NOMO-1 treated with DMSO at 0.1 percent for 48 hours (cell line): ENCODE results near the gene CCR7.

Source experiments
- DNase-seq: peaks from one replicate; lab custom pipeline; 2025; ENCODE audit not compliant: unreplicated experiment; lab: John Stamatoyannopoulos, UW

CCR7 gene

DNA sequence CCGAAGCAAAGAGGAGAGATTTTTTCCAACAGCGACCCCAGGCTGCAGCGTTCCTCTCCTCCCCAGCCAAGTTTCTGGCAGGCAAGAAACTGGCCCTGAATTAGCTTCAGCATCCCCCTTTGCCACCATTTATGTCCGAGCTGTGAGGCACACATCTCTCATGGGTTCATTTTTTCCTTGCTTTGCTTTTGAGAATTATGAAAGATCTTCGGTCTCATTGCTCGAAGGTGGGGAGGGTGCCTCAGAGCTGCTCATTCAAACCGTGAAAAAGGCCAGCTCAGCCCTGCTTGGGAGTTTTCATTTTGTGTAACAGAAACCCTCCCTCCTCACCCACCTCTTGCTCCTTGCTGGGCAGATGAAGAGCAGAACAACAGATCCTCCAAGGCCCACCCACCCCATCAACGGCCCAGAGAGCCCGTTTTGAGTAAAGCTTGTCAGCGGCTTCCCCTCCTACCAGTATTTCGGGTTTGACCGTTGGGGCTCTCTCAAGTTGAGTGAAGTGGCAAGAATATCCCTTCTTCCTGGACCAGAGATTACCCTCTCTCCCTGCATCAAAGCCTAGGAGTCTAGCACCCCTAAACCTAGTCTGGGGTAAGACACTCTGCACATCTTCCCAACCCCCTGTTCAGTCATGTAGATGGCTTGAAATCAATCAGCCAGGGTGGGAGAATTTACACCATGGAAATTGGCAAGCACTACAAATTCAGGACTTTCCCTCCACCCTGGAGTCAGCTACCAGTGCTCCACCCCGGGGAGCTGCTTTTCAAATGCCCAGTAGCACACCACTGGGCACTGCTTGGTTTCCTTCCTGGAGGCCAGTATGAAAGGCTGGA lies 1.8 kb downstream of the CCR7 start:
- peak; percentile 6 for DNase-seq

DNA sequence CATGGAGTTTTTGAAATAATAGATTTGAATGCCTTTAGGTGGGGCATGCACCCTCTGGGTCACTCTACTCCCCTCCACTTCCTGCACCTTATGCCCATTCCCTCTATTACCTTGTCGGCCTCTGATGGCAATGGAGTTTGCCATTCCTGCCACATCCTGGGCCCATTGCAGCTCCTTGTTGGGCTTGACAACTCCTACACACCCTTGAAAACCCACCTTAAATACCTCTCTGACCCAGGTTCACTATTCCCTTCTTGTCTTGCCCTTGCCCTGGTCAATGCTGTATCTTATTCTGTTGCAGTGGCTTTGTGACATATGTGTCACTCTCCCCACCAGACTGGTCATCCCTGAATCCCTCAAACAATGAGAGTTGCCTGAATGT lies 2.4 kb downstream of the CCR7 start:
- no peak for DNase-seq

DNA sequence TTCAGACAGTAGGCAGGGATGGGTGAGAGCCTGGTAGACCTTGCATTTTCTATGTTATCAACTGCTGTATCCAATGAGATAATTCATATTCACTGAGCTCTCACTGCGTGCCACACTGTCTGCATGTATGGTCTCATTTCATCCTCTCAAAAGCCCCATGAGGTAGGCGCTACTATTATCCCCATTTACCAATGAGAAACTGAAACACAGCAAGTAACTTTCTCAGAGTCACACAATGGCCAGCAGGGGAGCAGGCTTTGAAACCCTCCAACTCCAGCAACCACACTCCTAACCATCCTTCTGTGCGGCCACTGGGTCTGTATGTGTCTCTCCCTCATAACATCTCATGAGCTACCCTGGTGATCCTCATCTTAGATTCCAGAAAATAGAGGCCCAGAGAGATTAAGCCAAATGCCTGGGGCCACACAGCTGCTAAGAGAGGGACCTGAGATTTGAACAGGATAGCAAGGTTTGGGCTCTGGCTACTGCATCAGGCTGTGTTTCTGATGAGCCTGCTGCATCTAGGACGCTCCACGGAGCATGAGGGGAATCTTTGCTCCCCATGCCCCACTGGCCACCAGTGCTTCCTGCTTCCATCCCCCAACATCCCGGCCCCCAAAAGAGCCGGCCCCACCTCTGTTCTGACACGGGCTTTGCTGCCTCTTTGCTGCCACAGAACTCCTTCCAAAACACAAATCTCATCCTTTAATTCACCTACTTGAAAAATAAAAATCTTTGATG lies 3.2 kb downstream of the CCR7 start:
- DNase-seq, result peak; percentile 8

DNA sequence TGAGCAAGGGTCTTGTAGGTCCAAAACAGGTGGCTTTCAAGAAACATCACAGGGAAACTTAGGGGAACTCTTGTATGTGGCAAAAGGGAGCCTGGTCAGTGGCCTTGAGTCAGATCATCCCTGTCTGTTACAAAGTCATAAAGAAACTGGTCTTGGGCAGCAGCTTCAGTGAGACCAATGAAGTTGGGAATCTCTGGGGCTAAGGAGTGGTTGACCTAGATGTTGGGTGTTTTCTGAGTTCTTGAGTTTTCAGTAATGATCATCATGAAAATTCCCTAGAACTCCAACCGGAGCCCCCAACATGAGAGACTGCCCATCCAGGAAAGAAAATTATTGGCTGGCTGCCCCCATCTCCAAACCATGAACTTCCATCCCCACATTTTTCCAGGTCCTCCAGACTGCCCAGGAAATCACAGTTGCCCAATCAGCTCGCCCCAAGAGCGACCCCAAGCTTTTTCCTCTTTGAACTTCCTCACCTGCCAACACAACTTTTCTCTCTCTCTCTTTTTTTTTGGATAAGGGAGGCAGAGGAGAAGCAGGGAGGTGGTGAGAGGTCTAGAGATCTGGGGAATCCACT lies 3.9 kb downstream of the CCR7 start:
- DNase-seq, result no peak

DNA sequence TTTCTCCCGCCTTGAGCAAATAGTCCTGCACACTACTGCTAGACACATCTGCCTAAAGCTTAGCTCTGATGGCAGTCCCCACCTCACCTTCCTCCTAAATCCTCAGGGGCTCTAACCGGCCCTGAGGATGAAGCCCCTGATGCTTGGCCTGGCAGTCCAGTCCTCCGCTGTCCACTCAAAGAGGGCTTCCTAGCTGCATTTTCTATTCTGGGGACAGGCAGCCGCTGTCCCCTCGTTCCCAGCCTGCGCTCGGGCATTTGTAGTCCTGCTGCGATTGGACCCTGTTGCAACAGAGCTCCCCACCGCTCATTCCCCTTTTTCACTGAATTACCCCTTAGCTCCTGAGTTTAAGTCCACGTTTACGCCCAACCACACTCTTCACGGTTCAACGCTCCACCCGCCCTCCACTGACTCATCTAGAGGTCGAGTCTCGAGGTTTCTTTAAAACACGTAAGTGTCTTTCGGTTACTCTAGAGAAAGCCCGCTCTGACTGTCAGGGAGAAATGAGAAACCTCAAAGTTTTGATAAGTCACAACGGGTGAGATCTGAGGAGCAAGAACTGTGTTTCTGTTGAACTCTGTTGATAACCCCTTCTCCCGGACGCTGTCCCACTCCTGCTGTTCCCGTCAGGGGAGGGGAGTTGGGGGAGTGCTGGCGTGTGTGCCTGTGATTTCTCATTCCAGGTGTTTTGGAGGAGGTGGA lies 4.5 kb downstream of the CCR7 start:
- DNase-seq, result peak; percentile 94

DNA sequence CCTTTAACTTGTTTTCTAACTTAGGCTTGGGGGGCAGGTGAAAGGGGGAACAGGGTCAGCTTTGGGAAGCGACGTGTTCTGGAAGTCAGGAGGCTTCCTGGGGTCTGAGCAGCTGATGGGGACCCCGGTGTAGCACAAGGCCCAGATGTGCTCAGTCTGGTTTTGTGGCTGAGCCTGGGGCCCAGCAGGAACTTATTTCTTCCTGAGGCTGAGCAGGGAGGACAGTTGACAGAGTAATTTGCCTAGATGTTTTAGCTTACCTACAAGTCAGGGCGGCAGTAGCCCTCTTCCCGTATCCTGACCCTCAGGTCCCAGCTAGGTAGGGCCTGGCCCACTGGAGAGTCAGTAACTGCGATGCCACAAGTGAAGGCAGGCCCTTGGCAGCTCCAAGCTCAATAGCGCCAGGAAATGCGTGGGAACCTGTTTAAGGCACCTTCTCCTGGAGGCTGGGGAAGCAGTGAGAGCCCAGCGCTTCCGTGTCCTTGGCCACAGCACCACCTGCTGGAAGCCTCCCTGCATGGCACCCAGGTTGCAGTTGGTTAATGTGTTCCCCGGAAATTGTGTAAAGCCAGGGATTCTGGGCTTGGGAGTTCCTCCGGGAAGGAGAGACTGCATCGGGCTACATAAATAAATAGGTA lies 5.2 kb downstream of the CCR7 start:
- peak; percentile 72 for DNase-seq

DNA sequence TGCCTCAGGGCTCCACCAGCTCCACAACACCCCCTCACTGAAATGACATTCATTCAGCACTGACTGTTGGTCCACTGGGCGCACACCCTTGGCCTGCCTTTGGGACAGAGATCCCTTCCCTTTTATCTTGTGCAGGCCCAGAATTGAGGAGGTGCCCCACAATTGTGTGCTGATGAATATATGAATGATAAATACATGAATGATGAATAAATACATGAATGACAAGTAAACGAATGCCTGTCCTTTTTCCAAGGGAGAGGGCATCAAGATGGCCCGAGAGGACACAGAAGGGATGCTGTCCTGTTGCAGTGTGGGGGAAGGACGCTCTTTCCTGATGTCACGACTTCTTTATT lies 5.7 kb downstream of the CCR7 start:
- no peak for DNase-seq

DNA sequence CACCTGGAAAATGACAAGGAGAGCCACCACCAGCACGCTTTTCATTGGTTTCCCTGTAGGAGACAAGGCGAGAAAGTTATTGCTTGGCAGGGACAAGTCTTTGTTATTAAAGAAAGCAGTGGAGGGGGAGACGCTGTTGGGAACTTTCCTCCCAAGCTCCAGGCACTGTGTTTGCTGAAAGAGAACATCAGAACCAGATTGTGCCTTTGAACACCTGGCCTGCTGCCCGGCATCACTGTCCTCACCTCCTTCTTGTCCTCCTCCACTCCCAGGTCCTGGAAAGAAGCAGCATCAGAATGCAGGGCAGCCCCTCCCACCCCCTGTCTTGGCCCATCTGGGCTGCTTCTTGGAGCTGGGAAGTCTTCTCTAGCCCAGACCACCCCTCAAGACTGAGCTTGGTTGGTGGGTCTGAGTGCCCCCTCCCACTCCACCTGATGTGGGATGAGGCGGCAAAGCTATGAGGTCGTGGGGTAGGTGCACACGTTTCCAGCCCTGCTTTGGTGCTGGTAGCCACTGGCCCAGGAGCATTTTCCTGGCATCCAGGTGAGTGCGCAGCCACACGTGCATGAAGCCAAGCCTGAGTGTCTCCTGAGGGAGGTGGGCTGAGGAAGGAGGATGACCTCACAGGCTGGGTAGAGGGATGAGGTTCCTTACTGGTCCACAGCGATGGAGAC lies 6.2 kb downstream of the CCR7 start:
- DNase-seq, result no peak

DNA sequence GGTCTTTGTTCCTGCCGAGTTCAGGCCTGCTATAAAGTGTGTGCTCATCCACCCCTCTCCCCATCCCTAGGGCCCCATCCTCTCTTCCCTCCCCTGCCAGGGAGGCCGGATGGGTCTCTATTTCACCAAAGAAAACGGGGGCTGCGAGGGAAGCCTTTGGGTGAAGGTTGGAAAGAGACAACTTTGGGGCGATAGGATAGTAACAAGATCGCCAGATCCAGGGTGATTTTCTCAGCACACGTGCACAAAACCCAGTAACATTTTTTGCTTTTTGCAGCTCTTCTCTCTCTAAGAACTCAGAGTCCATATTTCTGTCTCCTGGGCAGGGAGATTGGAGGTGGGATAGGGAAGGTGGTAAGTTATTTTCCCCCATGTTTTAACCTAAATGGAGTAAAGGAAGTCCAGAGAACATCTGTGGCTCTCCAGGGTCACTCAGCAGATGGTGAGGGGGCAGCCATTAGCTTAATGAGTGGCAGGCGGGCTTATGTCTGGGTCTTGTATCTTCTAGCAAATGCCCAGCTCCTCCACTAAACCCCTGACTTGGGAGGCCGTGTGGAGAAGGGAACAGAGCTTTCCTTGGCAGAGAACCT lies 6.9 kb downstream of the CCR7 start:
- DNase-seq, result no peak

DNA sequence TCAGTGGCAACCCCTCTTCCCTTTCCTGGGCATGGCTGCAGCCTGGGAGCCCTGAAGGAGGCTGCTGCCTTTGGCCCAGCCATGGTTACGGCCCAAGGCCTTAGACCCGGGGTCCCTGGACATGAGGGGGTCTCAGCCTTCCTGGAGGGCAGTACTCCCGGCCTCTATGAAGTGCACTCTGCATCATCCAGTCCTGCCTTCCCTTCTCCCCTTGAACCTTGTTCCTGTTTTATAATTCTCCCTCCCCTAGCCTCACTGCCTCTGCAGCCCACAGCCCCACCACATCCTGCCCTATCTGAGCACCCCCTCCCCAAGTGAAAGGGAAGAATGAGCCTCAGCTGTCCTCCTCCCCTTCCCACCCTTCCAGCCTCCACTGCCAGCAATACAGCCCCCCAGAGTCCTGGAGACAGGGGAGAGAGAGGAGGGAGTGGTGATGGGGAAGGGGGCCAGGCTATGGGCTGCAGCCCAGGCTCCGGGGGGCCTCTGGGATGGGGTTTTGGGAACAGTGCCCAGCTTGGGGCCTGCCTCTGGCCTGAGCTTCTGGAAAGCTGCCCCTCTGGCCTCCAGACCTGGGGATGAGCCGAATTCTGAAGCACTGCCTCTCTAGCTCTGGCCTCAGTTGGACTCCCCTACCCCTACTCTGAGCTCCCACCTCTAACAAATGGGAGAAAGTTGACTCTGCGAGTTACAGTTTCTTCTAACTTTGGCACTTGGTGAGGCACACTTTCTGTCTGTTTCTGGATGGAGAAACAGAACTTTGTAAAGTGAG lies 7.6 kb downstream of the CCR7 start:
- no peak for DNase-seq

DNA sequence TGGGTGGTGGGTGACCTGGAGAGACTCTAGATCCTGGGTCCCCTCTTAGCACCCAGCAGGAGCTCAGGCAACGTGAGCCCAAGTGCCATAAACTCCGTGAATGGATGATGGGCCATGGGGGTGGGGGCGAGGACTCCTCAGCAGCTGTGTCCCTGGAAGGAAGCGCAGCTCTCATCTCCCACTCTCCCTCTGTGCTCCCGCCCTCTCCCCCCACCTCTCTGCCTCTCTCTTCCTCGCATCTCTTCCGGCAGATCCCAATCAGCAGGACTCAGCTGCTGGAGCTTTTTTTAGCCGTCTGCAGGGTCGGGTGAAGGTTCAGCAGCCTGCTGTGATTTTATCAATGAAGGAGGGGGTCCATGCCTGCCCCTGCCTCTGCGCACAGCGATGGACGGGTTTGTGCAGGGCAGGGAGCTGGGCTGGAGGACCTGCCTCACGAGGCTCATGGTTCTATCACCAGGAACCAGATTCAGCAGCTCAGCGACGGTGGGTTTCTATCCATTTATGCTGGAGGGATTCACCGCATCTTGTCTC lies 8.3 kb downstream of the CCR7 start:
- no peak for DNase-seq

DNA sequence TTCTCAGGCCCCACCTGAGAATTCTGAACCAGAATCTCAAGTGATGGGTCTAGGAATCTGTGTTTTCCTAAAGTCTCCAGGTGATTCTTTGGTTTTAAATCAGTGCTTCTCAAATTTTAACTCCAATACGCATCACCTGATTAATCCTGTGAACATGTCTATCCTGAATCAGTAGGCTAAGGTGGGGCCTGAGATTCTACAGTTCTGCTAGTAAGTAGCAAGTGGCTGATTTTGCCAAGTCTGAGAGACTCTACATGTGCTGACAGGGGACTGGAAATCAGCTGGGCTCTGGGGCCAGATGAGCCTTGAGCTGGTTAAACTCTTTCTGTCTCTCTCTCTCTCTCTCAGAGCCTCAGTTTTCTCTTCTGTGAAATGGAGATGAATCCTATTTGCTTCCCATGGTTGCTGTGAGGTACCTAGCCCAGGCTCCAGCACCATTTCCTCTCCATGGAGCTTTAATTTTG lies 9.0 kb downstream of the CCR7 start:
- no peak for DNase-seq

DNA sequence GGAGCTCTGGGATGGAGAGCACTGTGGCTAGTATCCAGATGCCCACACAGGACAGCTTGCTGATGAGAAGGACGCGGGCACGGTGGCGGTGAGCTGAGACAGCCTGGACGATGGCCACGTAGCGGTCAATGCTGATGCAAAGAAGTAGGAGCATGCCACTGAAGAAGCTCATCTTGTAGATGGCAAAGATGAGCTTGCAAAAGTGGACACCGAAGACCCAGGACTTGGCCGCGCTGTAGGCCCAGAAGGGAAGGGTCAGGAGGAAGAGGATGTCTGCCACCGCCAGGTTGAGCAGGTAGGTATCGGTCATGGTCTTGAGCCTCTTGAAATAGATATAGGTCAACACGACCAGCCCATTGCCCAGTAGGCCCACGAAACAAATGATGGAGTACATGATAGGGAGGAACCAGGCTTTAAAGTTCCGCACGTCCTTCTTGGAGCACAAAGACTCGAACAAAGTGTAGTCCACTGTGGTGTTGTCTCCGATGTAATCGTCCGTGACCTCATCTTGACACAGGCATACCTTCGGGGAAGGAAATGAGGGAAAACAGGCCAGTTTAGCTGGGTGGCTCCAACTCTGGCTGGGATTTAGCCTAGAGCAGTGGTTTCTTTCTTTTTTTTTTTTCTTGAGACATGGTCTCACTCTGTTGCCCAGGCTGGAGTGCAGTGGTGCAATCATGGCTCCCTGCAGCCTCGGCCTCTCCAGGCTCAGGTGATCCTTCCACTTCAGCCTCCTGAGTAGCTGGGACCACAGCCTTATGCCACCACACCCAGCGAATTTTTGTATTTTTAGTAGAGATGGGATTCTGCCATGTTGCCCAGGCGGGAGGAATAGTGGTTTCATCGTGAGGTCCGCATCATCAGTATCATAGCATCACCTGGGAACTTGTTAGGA lies 9.7 kb downstream of the CCR7 start:
- DNase-seq, result no peak

DNA sequence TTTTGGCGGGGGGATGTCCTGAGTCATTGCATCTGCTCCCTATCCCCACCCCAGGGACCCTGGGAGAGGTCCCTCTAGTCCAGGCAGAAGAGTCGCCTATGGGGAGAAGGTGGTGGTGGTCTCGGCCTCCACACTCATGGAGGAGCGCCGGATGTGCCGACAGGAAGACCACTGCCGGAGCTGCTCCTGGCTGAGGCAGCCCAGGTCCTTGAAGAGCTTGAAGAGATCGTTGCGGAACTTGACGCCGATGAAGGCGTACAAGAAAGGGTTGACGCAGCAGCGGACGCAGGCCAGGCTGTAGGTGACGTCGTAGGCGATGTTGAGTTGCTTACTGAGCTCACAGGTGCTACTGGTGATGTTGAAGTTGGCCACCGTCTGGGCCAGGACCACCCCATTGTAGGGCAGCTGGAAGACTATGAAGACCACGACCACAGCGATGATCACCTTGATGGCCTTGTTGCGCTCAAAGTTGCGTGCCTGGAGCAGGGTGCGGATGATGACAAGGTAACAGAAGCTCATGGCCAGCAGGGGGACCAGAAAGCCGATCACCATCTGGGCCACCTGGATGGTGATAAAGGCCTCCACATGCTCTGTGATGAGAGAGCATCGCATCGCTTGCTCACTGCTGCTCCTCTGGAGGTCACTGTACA lies 10.5 kb downstream of the CCR7 start:
- no peak for DNase-seq

DNA sequence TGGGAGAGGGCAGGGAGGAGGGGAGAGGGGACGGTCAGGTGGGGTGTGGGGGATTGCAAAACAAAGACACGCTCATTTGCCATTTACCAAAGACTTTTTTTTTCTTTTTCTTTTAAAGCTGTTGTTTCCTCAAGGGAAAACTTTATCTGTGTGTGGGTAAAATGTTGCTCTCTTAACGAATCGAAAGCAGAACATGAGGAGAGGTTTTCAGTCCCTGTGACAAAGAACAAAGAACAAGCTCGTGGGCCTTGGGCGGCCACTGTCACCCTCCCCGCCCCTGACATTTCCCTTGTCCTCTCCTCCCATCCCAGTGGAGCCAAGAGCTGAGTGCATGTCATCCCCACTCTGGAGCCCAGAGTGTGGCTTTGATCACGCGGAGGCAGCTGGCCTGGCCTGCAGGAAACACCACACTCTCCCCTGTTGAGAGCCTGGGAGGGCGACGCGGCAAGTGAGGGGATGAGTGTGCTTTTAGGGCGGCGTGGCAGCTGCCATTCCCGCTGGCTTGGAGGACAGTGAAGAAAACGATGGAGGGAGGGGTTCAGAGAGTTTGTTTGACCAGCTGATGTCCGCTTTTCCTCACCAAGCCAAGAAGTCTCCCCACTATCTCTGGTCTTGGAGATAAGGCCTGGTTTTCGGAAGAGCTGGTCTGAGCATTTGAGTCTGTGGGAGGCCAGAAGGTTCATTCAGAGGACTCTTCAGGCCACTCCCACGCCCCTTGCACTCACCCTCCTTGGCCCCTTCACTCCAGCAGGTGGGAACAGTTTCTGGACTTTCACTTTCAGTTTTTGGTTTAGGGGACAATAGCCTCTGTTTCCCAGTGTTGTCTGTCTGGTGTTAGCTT lies 11.4 kb downstream of the CCR7 start:
- peak; percentile 55 for DNase-seq

DNA sequence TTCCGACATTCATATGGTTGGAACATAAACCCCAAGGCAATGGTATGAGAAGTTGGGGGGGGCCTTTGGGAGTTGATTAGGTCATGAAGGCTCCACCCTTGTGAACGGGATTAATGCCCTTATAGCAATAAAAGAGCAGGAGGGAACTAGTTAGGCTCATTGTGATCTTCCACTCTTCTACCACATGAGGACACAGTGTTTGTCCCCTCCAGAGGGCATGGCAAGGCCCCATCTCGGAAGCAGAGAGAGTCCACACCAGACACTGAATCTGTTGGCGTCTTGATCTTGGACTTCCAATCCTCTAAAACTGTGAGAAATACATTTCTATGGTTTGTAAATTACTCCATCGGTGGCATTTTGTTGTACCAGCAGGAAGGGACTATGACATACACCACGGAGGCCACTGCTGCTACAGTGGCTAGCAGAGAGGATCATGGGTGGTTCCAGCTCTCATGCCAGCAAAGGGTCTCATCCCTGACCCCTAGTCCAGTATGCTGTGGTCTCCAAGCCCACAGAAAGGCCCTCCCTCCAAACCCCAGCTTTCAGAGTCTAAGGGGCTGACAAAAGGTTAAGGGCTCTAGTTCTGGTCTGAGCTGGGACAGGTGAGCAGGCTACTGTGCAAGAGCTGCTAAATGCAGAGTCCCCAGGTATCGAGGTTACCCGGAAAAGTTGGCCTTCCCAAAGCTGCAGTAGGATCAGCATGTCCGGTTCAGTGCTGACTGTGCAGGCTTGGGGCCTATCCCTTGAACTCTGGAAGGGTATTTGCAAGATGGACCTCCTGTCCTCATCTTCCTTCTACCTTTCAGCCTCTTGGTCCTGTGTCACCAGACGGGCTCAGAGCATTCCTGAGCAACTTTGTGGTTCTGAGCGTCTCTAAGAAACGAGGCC lies 12.2 kb downstream of the CCR7 start:
- DNase-seq, result no peak
